Suppressor macrophage (primary cell): ENCODE results near the gene TNFSF8.
A peak's percentile ranks its signal among the peaks of the same experiment; 100 is the strongest.

Source experiments
- DNase-seq, 4 experiments: peaks; one replicate each; pipeline ENCODE4 v3.0.0-alpha.2; 2020 to 2022

Gene TNFSF8

GRCh38 chr9:114936581-114936980 lies 6.2 kb upstream of the TNFSF8 start:
- peak in 2 of 4 experiments; percentile 79 to 80 for DNase-seq

- no peak for DNase-seq
These were observed 4.7 kb upstream of the TNFSF8 start for GRCh38 chr9:114935119-114935518.

DNA sequence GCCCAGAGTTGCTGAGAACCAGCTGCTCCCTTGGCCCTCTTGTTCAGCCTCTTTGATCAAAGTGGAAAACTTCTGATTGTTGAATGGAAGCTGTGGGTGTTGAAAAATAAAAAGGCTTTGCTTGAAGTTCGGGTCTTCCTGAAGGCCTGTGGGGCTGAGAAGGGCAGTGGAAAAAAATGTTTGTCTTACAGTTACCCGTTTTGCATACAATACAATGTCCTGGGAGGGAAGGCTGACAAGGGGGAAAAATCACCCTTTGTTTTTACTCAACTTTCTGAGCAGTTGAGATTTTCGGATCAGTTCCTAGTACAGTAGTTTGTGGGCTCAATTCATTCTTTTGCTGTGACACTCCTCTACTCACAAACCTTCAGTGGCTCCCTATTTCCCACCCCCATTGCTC lies 2.1 kb upstream of the TNFSF8 start:
- no peak for DNase-seq

GRCh38 chr9:114931407-114931806 lies 1.0 kb upstream of the TNFSF8 start:
- no peak for DNase-seq

GRCh38 chr9:114929201-114929600 lies 1.2 kb downstream of the TNFSF8 start:
- DNase-seq, result peak; percentile 49 to 76 (median 60)

GRCh38 chr9:114928671-114929070 lies 1.7 kb downstream of the TNFSF8 start:
- DNase-seq, result no peak

DNA sequence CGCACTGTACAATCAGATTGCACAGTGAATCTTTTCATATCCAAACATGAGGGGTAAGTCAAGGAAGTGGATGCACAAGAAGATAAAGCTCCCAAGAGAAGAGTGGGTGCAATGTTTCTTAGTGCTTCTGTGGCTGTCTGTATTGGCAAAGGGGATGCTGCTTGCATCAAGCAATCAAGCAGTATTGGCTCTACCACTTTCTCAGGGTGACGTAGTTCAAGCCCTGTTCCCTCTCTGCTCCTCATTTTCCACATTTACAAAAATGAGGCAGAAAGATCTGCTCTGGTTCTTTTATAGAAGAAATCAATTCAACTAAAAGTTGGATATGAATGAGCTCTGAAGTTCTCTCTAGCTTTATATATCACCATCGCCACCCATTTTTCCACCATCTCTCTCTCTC lies 2.3 kb downstream of the TNFSF8 start:
- DNase-seq, result peak; percentile 17 to 46 (median 36)

DNA sequence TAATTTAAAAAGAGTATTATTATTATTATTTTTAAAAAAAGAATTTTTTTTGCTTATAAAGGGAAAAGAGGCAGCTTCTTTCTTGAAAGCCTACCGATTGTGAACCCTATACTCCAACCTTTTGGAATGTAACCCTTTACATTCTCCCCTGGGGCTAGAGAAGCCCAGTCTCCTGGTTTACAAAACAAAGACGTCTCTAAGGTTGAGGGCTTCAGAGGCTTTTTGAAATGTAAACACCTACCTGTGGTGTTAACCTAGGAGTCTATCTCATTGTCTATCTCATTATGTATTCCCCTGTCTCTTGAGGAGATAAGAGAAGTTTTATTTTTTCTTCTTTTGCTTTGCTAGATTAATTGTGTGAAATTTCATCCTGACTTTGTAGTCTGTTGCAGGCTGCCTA lies 4.7 kb downstream of the TNFSF8 start:
- no peak for DNase-seq

GRCh38 chr9:114925039-114925438 lies 5.4 kb downstream of the TNFSF8 start:
- no peak for DNase-seq

DNA sequence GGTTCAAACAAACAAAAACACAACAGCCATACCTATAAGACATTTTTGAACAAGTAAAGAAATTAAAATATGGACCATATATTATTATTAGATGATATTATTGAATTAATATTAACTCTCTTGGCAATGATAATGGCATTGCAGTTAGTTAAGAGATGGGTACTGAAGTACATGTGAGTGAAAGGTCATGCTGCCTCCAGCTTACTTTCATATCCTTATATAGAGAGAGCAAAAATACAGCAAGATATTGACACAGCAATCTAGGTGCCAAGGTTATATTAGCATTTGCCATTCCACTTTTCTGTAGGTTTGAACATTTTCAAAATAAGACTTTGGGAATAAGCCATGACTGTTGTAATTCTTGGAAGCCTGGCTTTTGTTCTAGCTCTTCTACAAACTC lies 6.1 kb downstream of the TNFSF8 start:
- no peak for DNase-seq

- no peak for DNase-seq
These were observed 6.5 kb downstream of the TNFSF8 start for GRCh38 chr9:114923918-114924317.

GRCh38 chr9:114921171-114921570 lies 9.2 kb downstream of the TNFSF8 start:
- peak in 3 of 4 experiments; percentile 36 to 63 (median 51) for DNase-seq

DNA sequence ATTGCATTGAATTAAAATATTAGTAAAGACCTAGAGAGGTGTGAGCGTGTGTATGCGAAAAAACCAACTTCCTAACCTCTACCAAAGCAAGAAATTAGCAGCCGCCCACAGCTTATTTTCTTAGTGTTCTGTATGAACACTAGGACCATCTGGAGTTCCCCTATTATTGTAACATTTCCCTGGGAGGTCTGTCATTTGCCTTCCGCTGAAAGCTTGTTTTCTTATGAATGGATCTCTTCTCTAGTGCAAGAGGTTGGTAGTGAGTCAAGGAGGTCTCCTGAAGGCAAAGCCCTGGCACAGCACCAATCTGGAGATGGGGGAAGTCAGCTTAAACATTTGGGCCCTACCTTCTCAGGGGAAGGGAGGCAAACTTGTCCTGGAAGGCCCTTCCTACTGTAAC lies 10.8 kb downstream of the TNFSF8 start:
- peak; percentile 57 to 79 (median 65) for DNase-seq

DNA sequence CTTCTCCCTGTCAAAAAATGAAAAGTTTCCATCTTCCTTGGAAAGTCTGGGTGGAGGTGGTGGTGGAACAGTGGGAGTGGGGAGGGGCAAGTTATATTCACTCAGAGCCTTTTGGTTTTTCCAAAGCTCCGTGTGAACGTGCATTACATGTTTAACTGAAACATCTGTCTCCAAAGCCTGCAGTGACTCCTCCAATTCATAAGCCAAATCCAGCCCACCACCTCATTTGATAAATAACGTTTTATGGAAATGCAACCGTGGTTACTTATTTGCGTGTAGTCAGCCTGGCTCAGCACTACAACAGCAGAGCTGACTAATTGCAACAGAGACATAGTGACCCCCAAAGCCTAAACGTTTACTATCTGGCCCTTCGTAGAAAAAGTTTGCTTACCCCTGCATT lies 13.9 kb downstream of the TNFSF8 start:
- DNase-seq, result no peak

DNA sequence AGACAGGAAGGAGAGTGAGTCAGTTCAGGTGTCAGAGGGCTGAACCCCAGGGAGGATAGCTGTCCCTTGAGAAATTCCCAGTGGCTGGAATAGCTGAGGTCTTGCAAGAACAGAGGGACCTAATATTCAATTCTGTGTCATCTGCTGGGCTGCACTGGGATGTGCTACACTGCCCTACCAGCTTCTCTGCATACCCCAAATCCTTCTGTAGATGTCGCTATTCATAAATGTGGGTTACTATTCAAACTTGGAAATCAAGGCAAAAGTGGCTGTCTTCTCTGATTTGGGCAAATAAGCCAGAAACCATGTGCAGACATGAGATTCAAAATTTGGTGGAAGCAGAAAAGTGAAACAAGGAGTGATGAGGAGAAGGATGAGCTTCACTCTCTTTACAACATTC lies 16.3 kb downstream of the TNFSF8 start:
- no peak for DNase-seq

DNA sequence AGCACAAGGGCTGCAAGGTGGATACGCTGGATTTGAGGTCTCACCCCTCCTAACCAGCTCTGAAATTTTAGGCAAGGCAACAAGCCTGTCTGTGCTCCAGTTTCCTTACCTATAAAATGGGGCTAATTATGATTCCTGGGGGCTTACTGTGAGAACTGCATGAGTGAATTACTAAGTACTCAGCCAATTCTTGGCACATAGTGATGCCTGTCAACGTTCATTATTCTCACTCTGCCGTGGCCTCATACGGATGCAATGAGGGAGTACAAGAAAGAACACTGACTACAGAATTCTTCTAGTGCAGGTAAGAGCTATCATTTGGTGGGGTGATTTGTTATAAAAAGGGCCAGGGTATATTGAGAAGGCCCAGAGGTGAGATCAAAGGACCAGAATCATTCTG lies 16.7 kb downstream of the TNFSF8 start:
- DNase-seq, result no peak

- DNase-seq, result no peak
These were observed 17.2 kb downstream of the TNFSF8 start for GRCh38 chr9:114913217-114913616.

- DNase-seq, result peak; percentile 49 to 71 (median 66)
These were observed 19.1 kb downstream of the TNFSF8 start for GRCh38 chr9:114911167-114911821.

DNA sequence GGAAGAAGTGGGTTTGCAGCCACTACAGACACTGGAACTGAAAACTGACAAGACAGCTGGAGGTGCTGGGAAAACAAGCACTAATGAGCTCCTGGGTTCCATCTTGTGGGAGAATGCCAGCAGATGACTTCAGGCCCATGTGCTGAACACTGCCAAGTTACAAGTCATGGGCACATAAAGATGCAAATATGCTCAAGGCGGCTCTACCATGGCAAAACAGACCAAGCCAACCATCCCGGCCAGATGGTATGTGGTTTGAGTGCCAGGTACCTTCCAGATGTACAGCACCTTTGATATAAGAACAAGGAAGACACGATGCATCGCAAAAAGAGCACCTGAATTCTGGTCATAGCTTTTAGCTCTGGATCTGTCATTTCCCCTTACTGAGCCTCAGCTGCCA lies 19.9 kb downstream of the TNFSF8 start:
- no peak for DNase-seq

- no peak for DNase-seq
These were observed 20.7 kb downstream of the TNFSF8 start for GRCh38 chr9:114909661-114910060.

DNA sequence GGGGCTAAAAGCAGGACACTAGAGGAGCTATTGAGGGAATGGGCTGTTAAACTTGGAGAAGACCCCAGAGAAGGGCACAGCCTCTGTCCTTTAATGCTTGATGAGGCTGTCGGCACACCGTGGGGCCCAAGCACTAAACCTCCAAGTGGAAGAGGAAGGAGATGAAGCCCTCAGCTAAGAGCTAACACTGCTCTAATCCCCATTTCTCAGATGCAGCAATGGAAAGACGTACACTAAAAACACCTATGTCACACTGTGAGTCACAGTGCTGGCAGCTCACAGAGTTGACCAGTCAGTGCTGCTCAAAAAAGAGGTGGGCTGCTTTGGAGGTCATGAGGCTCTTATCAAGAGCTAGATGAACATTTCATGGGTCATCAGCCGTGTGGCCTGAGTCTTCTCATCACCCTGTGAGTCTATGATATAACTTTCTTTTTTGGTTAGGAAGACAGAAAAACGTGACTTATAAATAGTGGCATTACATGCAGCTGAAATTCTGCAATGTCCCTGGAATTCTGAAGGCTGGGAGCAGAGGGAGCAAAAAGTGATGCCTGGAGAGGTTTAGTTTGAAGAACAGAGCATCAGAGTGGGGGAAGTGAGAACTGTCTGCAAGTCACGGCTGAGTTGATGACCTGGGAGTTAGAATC lies 21.5 kb downstream of the TNFSF8 start:
- DNase-seq, result peak; percentile 39 to 72 (median 44)

DNA sequence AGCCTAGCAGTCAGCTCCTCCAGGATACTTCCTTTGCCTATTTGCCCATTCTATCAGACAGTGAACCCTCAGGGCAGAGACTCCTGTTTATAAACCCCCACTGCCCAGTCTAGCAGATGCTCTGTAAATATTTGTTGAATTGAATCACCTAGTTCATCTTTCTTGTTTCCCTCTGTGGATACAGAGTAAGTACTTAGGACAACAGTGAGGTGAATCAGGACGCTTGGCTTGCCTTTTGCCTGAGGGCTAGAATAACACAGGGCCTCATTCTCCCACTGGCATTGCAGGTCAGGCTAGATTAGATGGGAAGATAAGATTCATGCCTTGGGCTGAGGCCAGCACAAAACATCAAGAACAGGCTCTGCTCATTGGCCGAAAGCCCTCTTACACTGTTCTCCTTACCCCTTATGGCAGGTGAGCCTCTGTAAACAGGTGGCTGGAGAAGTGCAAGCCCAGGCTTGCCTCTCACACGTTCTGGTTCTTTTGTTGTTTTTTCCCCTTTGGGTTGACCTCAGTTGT lies 22.2 kb downstream of the TNFSF8 start:
- no peak for DNase-seq

GRCh38 chr9:114906922-114907571 lies 23.3 kb downstream of the TNFSF8 start:
- peak in 3 of 4 experiments; percentile 35 to 53 (median 45) for DNase-seq
